H1 (cell line): ENCODE data around the gene ATP5MC2. TPM values are rescaled to one million over a fixed set of nuclear protein-coding genes. Genes with fewer than 3 reads are reported as not detected.

ENCODE experiments used
- BCL11A ChIP-seq, 2 experiments: IDR thresholded peaks; one replicate each; pipeline ENCODE4 v1.6.1; 2011; ENCODE audit warnings: low read depth in 2 of 2, low read length in 2 of 2, mild to moderate bottlenecking in 2 of 2
- BRCA1 ChIP-seq: IDR thresholded peaks from 2 replicates; pipeline ENCODE4 v1.6.1; 2012; ENCODE audit warnings: low read depth, low read length, improper control_type of control experiment
- CBX5 ChIP-seq: fragments of 300-800, 300-1000 bp; sonication (generic); IDR thresholded peaks from 2 replicates; pipeline ENCODE4 v1.7.1; 2016; ENCODE audit warnings: antibody characterized with exemption, low read length, low read depth
- CHD1 ChIP-seq: IDR thresholded peaks from 2 replicates; pipeline ENCODE4 v1.6.1; 2012; ENCODE audit warnings: low read depth, low read length, improper control_type of control experiment
- CTCF ChIP-seq, 3 experiments: IDR thresholded peaks; 1 replicate in 2 of 3; 2 replicates in 1 of 3; pipeline versions ENCODE4 v1.5.1 to v1.6.1; 2011; ENCODE audit warnings: low read length in 3 of 3, mild to moderate bottlenecking in 3 of 3, inconsistent platforms in 2 of 3, low read depth in 1 of 3, moderate library complexity in 1 of 3; ENCODE audit not compliant: insufficient read depth in 1 of 3; ENCODE audit errors: control extremely low read depth in 1 of 3
- EP300 ChIP-seq, 2 experiments: IDR thresholded peaks; 1 replicate in 1 of 2; 2 replicates in 1 of 2; pipeline ENCODE4 v1.6.1; 2011 to 2012; ENCODE audit warnings: low read depth in 2 of 2, low read length in 2 of 2, mild to moderate bottlenecking in 2 of 2, borderline replicate concordance in 1 of 2, inconsistent platforms in 1 of 2, moderate library complexity in 1 of 2
- GABPA ChIP-seq: IDR thresholded peaks from 2 replicates; pipeline ENCODE4 v1.6.1; 2011; ENCODE audit warnings: mild to moderate bottlenecking, low read length, moderate library complexity, borderline replicate concordance; ENCODE audit not compliant: insufficient read depth
- JUN ChIP-seq: IDR thresholded peaks from 2 replicates; pipeline ENCODE4 v1.6.1; 2011; ENCODE audit warnings: low read depth, mild to moderate bottlenecking, improper control_type of control experiment, low read length
- JUND ChIP-seq: IDR thresholded peaks from 2 replicates; pipeline ENCODE4 v1.6.1; 2011; ENCODE audit warnings: mild to moderate bottlenecking, improper control_type of control experiment, low read length
- KDM1A ChIP-seq: fragments of 200-600, 300-600 bp; sonication (generic); IDR thresholded peaks from 2 replicates; pipeline ENCODE4 v1.7.1; 2016; ENCODE audit warnings: mild to moderate bottlenecking, low read length, borderline replicate concordance
- KDM5A ChIP-seq: fragments of 200-600 bp; IDR thresholded peaks from 2 replicates; pipeline ENCODE4 v1.7.1; 2012; ENCODE audit warnings: mild to moderate bottlenecking, low read length, inconsistent platforms, mixed read lengths
- NANOG ChIP-seq: IDR thresholded peaks from 2 replicates; pipeline ENCODE4 v1.6.1; 2011; ENCODE audit warnings: low read length, low read depth, mild to moderate bottlenecking, inconsistent platforms; ENCODE audit not compliant: insufficient read depth, poor library complexity, severe bottlenecking
- POU5F1 ChIP-seq: IDR thresholded peaks from 2 replicates; pipeline ENCODE4 v1.6.1; 2011; ENCODE audit warnings: low read depth, mild to moderate bottlenecking, low read length, moderate library complexity
- RAD21 ChIP-seq, 2 experiments: IDR thresholded peaks in 1 of 2; conservative IDR thresholded peaks in 1 of 2; 2 replicates each; pipeline ENCODE4 v1.6.1; 2011; ENCODE audit warnings: low read depth in 2 of 2, low read length in 2 of 2, improper control_type of control experiment in 1 of 2, inconsistent platforms in 1 of 2, mild to moderate bottlenecking in 1 of 2, moderate library complexity in 1 of 2
- SAP30 ChIP-seq: fragments of 300-600 bp; sonication (generic); IDR thresholded peaks from 2 replicates; pipeline ENCODE4 v1.7.1; 2012; ENCODE audit warnings: low read length, moderate library complexity, mild to moderate bottlenecking, inconsistent platforms; ENCODE audit not compliant: insufficient read depth, insufficient replicate concordance
- SIX5 ChIP-seq: IDR thresholded peaks from 2 replicates; pipeline ENCODE4 v1.6.1; 2011; ENCODE audit warnings: mild to moderate bottlenecking, low read depth, low read length
- SP4 ChIP-seq: IDR thresholded peaks from 2 replicates; pipeline ENCODE4 v1.6.1; 2012; ENCODE audit warnings: low read length, inconsistent platforms
- SRF ChIP-seq: IDR thresholded peaks from 2 replicates; pipeline ENCODE4 v1.6.1; 2011; ENCODE audit warnings: mild to moderate bottlenecking, low read depth, low read length, moderate library complexity
- TAF1 ChIP-seq: IDR thresholded peaks from 2 replicates; pipeline ENCODE4 v1.6.1; 2011; ENCODE audit warnings: mild to moderate bottlenecking, low read depth, low read length
- TBP ChIP-seq: IDR thresholded peaks from 2 replicates; pipeline ENCODE4 v1.6.1; 2011; ENCODE audit warnings: low read depth, low read length, improper control_type of control experiment
- TCF12 ChIP-seq: IDR thresholded peaks from 2 replicates; pipeline ENCODE4 v1.6.1; 2011; ENCODE audit warnings: low read depth, mild to moderate bottlenecking, low read length
- polyA plus RNA-seq, 7 experiments: library from polyadenylated mRNA; depleted of rRNA in 3 of 7; stranded (reverse) in 5 of 7; unstranded in 2 of 7; fragments of >200 nt in 5 of 7; fragments of 200-250 nt in 2 of 7; gene quantifications; 1 replicate in 5 of 7; 2 replicates in 1 of 7; 4 replicates in 1 of 7; pipeline versions ENCODE4 v1.2.1 to v1.2.3, GENCODE V29; 2011 to 2013; ENCODE audit warnings: missing spikeins in 2 of 7, mixed read lengths in 2 of 7
- total RNA-seq: library from RNA; stranded (reverse); fragmentation: NEBNext Ultra II Directional; extraction: Animal tissue kit (Norgen Biotek cat#: 25700); gene quantifications from 2 replicates; pipeline ENCODE4 v1.2.1, GENCODE V29; 2021

ATP5MC2 gene
- total and polyA plus RNA-seq, 2 of the 8 experiments (the other 6 are each of a cell fraction or from before 2014, with no cell fraction given): 408 to 952 TPM

DNA sequence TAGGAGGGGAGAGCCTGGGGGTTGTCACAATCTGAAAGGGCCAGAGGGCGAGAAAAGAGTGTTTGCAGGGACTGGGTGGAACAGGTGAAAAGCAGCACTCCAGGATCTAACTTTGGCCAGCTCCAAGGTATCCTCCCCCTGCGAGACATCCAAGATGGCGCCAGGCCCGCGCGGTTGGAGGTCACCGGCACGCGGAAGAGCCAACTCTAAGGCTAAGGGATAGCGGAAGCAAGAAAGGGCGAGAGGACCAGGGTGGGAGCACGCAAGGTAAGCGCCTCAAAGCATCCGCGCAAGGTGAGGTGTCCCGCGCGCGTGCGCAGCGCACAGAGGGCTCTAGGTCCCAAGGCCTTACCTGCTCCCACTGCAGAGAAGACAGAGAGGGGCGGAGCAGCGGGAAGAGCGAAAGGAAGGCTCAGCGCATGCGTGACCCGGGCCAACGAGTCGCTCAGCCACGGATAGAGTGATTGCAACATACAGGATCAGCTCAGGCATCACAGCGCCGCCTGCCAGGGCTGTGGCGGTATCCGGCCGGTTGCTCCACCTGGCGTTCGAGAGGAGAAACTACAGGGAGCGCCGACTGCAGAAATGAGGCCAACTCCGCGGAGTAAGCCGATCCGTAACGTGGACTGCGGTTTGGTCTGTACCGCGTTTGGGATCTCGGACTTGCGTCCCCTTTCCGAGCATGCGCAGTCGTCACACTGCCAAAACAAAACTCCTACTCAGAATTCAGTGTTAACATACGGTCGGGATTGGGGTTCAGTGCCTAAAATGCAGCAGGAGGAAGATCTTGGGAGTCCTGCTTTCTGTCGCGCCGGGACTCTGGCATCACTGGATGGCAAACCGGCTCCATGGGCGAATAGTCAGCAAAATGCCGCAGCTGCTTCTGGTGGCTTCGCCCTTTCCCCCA lies at the start of gene ATP5MC2 (continued):
- TF ChIP-seq SAP30 (peak; percentile 56), JUND (peak; percentile 70), SP4 (peak; percentile 45; the same call in 1 of the 2 replicates), POU5F1 (no peak), JUN (peak; percentile 61; the same call in 1 of the 2 replicates), TBP (peak; percentile 79), BCL11A (IDR thresholded peaks at IDR 0.05; ENCODE audit: low read depth in 2 of 2, low read length in 2 of 2) (no peak), SRF (no peak), CTCF (IDR thresholded peaks at IDR 0.05; ENCODE audit: control extremely low read depth in 1 of 3, insufficient read depth in 1 of 3, low read depth in 1 of 3, low read length in 3 of 3) (peak; percentile 100), GABPA (no peak), TCF12 (no peak), BRCA1 (0 out of 2 replicates have a peak, but pooled peaks have one; percentile 16), CBX5 (no peak), SIX5 (no peak), NANOG (peak; percentile 26), KDM1A (no peak; the same call in 1 of the 2 replicates), TAF1 (peak; percentile 94), KDM5A (no peak; the same call in 1 of the 2 replicates), CHD1 (no peak), RAD21 (IDR thresholded peaks at IDR 0.05 in 1 of 2, conservative IDR thresholded peaks at IDR 0.05 in 1 of 2; ENCODE audit: low read depth in 2 of 2, low read length in 2 of 2) (peak; percentile 66 to 84), EP300 (IDR thresholded peaks at IDR 0.05; ENCODE audit: borderline replicate concordance in 1 of 2, low read depth in 2 of 2, low read length in 2 of 2) (peak; percentile 5 to 42; a peak in 2 of 3 replicates)
